ENCODE measurements around the gene AUNIP. TPM values are rescaled to one million over a fixed set of nuclear protein-coding genes. Genes with fewer than 3 reads are reported as not detected.

Gene AUNIP
- total and polyA plus RNA-seq, 9 donors, result 0.23 to 0.75 (median 0.44) TPM; not detected in 1

DNA sequence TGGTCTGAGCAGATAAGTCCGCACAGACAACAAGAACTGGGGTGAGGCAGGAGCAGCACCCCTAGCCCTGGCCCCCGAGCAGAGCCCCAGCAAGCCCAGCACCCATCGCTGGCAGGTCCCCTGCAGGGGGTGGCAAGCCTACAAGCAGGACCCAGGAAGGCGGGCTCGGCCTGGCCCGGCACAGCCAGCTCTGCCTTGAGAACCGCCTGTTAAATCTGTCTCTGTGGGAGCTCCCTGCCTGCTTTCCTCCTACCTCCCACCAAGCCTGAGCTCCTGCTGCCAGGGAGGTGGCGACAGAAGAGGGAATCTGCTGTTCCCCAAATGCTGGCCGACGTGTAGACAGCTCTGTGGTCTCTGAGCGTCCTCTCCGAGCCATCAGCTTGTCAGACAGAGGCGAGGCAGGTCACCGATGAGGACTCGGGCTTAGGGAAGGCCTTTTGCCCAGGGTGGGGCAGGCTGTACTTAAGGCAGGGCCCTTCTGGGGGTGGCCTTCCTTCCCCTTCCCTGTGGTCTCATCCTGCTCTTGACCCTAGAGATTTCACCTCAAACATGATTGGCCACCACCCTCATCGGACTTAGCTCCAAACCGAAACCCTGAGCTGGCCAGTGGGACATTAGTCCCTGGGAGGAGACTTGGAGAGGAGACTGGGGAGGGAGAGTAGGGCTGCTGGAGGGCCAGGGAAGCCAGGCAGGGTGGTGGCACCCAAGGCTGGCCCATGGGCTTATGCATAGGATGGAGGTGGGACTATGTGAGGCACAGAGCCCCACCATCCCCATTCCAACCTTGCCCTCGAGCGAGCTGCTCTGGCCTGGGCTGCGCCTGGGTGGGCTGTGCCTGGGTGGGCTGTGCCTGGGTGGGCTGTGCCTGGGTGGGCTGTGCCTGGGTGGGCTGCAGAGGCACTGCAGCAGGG is 51.5 kb downstream of the AUNIP start:
- no peaks in the 10 kb centered on the region for H3K27me3 ChIP-seq
- no peak overlapping the region for H3K4me3 ChIP-seq
- H3K36me3 ChIP-seq, result no peaks in the 10 kb centered on the region
- intact Hi-C loops (cut with DNase I), result loop anchor here in 2 of 4 donors (5.0 to 10.0 kb wide), 3 partner anchors 187 to 200 kb away; partner anchors contain the start of genes MAN1C1 (in 1 of the 2) and PAFAH2 (in 1 of the 2)
- no peaks in the 10 kb centered on the region for H3K4me1 ChIP-seq (ENCODE audit: insufficient read depth)
- DNase-seq, result peak in 1 of 5 donors; percentile 17
- 77 to 82% (median 79%) methylated on average over 18 to 20 of the region's 20 CpGs for WGBS, 3 donors
- TF ChIP-seq EP300 (IDR thresholded peaks at IDR 0.05), result no peak
- TF ChIP-seq POLR2A (IDR thresholded peaks at IDR 0.05), result no peak
- TF ChIP-seq, protein P1, sequence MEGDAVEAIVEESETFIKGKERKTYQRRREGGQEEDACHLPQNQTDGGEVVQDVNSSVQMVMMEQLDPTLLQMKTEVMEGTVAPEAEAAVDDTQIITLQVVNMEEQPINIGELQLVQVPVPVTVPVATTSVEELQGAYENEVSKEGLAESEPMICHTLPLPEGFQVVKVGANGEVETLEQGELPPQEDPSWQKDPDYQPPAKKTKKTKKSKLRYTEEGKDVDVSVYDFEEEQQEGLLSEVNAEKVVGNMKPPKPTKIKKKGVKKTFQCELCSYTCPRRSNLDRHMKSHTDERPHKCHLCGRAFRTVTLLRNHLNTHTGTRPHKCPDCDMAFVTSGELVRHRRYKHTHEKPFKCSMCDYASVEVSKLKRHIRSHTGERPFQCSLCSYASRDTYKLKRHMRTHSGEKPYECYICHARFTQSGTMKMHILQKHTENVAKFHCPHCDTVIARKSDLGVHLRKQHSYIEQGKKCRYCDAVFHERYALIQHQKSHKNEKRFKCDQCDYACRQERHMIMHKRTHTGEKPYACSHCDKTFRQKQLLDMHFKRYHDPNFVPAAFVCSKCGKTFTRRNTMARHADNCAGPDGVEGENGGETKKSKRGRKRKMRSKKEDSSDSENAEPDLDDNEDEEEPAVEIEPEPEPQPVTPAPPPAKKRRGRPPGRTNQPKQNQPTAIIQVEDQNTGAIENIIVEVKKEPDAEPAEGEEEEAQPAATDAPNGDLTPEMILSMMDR (IDR thresholded peaks at IDR 0.05), result no peak
- H3K27ac ChIP-seq, result no peak overlapping the region
- no peaks in the 10 kb centered on the region for H3K9me3 ChIP-seq

DNA sequence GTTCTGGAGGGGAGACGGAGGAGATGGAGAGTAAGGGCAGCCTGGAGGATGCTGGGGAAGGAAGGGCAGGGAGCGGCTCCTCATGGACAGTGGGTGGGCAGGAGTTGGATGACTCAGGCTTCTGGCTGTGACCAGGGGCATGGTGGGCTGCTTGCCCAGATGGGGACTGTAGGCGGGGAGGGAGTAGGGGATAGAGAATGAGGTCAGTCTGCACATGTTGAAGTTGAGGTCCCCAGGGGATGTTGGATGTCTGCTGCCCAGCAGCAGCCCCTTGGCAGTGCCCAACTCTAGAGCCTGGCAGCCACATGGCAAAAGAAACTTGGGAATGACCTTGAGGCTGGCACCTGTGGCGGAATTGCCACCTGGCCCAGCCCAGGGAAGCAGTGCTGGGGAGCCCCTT is 52.8 kb downstream of the AUNIP start:
- intact Hi-C loops (cut with DNase I), result loop anchor here in 2 of 4 donors (5.0 to 10.0 kb wide), 3 partner anchors 188 to 199 kb away; partner anchors contain the start of genes MAN1C1 (in 1 of the 2) and PAFAH2 (in 1 of the 2)
- H3K36me3 ChIP-seq, result no peaks in the 10 kb centered on the region
- WGBS, 3 donors, result 49 to 58% (median 53%) methylated on average over 4 of the region's 4 CpGs
- no peak overlapping the region for H3K4me3 ChIP-seq
- H3K27ac ChIP-seq, result no peak overlapping the region
- H3K4me1 ChIP-seq (ENCODE audit: insufficient read depth), result no peaks in the 10 kb centered on the region
- no peaks in the 10 kb centered on the region for H3K27me3 ChIP-seq
- DNase-seq, result peak in 4 of 5 donors; percentile 63 to 73 (median 66)
- H3K9me3 ChIP-seq, result no peaks in the 10 kb centered on the region
- TF ChIP-seq, protein P1 (IDR thresholded peaks at IDR 0.05), result no peak
- TF ChIP-seq POLR2A (IDR thresholded peaks at IDR 0.05) (no peak), EP300 (IDR thresholded peaks at IDR 0.05) (no peak)

DNA sequence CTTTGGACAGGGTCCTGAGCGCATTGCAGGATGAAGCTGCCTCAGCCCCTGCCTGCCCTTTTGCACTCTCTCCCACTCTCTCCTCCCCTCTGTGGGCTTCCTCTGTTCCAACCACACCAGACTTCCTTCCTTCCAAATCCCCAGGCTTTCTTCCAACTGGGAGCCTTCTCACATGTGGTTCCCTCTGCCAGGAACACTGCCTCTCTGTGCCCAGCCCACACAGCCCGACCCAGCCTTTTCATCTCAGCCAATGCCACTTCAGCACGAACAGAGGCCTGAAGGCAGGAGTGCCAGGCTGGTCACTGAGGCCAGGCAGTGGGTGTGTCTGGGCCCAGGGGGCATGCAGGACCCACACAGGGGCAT is 53.4 kb downstream of the AUNIP start:
- intact Hi-C loops (cut with DNase I), result loop anchor here in 2 of 4 donors (5.0 to 10.0 kb wide), 3 partner anchors 189 to 199 kb away; partner anchors contain the start of genes MAN1C1 (in 1 of the 2) and PAFAH2 (in 1 of the 2)
- Histone ChIP-seq H3K36me3 (no peaks in the 10 kb centered on the region), H3K9me3 (no peaks in the 10 kb centered on the region), H3K4me3 (no peak overlapping the region), H3K27me3 (no peaks in the 10 kb centered on the region), H3K4me1 (ENCODE audit: insufficient read depth) (peaks cover 4% of the 10 kb centered on the region), H3K27ac (no peak overlapping the region)
- DNase-seq, result no peak
- TF ChIP-seq POLR2A (IDR thresholded peaks at IDR 0.05), result no peak
- TF ChIP-seq EP300 (IDR thresholded peaks at IDR 0.05), result no peak
- TF ChIP-seq, protein P1 (IDR thresholded peaks at IDR 0.05), result no peak
- 27 to 36% (median 29%) methylated on average over 3 of the region's 3 CpGs for WGBS, 3 donors

DNA sequence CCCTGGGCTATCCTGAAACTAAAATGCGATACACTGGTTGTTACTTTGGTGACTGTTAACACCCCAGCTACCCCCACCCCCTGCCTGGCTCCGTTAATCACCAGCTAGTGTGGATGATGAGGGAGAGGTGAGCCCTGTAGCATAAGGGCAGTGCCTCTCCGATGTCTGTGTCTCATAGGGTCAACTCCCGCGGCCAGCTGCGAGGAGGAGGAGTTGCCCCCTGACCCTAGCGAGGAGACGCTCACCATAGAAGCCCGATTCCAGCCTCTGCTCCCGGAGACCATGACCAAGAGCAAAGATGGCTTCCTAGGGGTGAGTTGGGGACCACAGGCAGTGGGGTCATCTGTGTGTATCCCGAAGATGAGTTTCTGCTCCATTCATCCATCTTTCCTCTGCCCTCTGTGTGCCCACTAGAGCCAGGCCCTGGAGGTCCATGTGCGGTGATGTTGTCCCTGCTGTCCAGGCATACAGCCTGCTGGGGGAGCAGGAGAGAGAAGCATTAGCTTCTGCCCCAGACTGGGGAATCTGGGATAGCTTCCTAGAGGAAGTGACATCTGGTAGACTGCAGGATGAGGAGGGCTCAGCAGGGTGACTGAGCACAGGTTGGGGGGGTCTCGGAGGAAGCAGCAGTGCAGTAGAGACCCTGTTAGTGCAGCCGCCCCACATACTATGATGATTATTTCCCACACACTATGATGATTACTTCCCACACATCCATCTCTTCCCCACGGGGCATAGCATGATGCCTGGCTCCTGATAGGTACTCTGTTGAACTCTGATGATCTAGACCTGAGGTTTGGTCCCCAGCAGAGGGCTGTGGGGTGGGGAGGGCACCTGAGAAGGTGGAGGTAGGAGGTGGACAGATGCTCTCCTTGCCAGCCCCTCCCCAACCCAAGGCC is 54.0 kb downstream of the AUNIP start:
- H3K4me3 ChIP-seq, result no peak overlapping the region
- DNase-seq, result no peak
- H3K36me3 ChIP-seq, result no peaks in the 10 kb centered on the region
- 67 to 77% (median 74%) methylated on average over 15 of the region's 15 CpGs for WGBS, 3 donors
- TF ChIP-seq, protein P1 (IDR thresholded peaks at IDR 0.05), result no peak
- TF ChIP-seq POLR2A (IDR thresholded peaks at IDR 0.05) (no peak), EP300 (IDR thresholded peaks at IDR 0.05) (no peak)
- peaks cover 5% of the 10 kb centered on the region for H3K4me1 ChIP-seq (ENCODE audit: insufficient read depth)
- no peaks in the 10 kb centered on the region for H3K9me3 ChIP-seq
- H3K27ac ChIP-seq, result no peak overlapping the region
- no peaks in the 10 kb centered on the region for H3K27me3 ChIP-seq
- intact Hi-C loops (cut with DNase I), result loop anchor here in 2 of 4 donors (5.0 to 10.0 kb wide), 3 partner anchors 188 to 198 kb away; partner anchors contain the start of genes MAN1C1 (in 1 of the 2) and PAFAH2 (in 1 of the 2)

Data from ovary (tissue), 9 donors.